ENCODE data around the gene ENTR1.

DNA sequence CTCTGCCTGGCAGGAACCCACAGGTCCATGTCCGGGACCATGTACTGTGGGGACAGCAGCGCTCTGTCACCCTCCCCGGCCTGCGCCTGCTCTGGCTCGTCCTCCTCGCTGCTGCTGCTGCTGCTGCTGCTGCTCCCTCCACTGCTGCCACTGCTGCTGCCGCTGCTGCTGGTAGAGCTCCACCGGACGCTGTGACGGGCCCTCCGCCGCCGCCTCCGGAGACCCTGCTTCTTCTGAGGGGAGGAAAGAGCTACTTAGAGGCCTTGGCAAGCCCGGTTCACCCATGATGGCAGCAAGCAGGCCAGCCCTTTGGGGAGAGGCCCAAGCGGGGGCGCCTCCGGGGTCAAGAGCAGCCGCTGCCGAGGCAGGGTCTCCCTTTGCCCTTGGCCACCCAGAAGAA lies 27.0 kb downstream of the ENTR1 start:
- TF ChIP-seq POLR2AphosphoS5 (IDR thresholded peaks at IDR 0.05) = no peak
- TF ChIP-seq, protein P1, sequence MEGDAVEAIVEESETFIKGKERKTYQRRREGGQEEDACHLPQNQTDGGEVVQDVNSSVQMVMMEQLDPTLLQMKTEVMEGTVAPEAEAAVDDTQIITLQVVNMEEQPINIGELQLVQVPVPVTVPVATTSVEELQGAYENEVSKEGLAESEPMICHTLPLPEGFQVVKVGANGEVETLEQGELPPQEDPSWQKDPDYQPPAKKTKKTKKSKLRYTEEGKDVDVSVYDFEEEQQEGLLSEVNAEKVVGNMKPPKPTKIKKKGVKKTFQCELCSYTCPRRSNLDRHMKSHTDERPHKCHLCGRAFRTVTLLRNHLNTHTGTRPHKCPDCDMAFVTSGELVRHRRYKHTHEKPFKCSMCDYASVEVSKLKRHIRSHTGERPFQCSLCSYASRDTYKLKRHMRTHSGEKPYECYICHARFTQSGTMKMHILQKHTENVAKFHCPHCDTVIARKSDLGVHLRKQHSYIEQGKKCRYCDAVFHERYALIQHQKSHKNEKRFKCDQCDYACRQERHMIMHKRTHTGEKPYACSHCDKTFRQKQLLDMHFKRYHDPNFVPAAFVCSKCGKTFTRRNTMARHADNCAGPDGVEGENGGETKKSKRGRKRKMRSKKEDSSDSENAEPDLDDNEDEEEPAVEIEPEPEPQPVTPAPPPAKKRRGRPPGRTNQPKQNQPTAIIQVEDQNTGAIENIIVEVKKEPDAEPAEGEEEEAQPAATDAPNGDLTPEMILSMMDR (IDR thresholded peaks at IDR 0.05) = no peak
- no peak for TF ChIP-seq POLR2A (IDR thresholded peaks at IDR 0.05)
